TTC549 (cell line): Measurements from ENCODE around the gene MMAB.

Source experiments
- FAIRE-seq: peaks from 2 replicates; lab custom pipeline; 2012; peaks lifted over from hg19 to GRCh38; lab: Jason Lieb, UNC

Gene MMAB

DNA sequence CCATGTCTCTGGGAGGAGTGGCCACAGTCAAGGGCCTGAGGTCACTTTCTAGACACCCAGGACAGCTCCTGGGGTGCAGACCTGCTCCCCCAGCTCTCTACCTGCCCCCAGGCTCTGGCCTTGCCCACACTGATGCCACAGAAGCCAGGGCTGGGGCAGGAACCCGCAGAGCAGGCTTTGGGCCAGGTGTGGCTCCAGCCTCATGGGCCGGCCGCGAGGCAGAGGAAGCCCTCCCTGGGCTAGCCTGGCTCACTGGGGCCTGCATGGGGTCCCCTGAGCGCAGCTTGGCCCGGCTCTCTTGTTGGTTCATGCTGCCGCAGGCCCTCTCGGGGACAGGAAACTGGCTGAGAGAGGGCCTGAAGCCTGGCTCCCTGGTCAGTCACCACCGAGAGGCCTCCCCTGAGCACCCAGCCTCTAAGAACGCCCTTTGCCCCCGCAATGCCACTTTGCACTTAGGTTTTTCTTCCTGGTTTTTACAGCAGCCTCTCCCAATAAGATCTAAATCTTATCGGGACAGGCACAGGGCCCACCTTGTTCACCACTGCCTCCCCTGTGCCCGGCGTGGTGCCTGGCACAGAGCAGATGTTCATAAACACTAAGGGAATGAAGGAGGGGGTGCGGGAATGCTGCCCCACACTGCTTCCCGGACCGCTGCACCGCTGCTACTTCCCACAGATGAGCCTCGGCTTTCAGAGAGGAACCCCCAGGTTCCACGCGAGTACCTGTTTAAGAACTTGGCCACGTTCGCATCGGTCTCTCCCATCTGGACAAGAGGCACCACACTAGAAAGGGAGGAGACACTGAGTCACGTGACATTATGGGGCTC is 14.7 kb downstream of the MMAB start:
- no peak for FAIRE-seq

- FAIRE-seq = no peak
Measured at GRCh38 chr12:109557805-109558204, 15.5 kb downstream of the MMAB start.

GRCh38 chr12:109557200-109557599 is 16.1 kb downstream of the MMAB start:
- no peak for FAIRE-seq

GRCh38 chr12:109555431-109556315 is 17.6 kb downstream of the MMAB start:
- no peak for FAIRE-seq

GRCh38 chr12:109554761-109555160 is 18.5 kb downstream of the MMAB start:
- no peak for FAIRE-seq

- FAIRE-seq = no peak
Measured at GRCh38 chr12:109553906-109554500, 19.3 kb downstream of the MMAB start.

DNA sequence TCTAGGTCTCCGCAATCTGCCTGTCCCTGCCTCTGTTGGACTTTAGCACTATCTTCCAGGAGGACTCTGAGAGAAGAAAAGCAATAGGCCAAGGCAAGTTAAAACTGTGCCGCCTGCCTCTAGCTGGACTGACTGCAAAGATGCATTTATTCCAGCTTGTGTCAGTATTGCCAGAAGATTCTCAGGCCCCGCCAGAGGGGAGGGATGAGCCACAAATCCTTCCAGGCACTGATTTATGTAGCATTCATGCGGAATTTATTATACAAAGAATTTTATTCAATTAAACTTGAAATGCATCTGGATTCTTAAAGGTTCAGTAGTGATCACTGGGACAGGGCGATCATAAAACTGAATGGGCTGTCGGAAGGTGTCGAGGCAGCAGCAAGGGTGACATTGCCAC is 19.8 kb downstream of the MMAB start:
- no peak for FAIRE-seq

DNA sequence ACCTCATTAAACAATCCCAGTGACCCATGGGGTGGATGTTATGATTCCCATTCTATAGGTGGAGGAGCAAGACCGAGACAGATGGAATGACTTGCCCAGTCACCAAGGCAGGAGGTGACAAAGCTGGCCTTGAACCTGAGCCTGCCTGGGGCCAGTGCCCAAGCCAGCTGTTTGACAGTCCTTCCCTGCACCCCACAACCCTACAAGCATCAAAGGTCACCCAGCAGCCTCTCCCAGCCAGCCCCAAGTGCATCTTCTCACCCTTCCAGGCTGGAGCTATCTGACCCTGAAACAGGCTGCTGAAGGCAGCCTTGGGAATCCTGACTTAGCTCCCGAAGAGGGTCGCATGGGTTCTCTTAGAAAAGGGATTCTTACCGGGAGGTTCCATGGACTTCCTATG is 20.3 kb downstream of the MMAB start:
- no peak for FAIRE-seq

DNA sequence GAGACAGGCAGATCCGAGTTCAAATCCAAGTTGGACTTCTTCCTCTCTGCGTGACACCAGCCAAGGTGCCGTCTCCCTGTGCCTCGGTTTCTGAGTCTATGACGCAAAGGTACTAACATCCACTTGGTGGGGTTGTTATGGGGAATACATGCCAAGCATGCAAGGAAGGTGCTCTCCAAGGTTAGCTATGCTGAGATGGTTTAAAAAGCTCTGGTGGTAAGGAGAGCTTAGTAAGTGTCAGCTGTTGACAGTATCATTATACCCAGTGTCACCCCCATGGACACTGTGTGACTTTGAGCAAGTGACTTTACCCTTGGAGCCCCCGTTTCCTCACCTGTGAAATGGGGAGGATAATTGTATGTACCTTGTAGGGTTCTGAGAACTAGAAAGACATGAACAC is 22.2 kb downstream of the MMAB start:
- no peak for FAIRE-seq

- FAIRE-seq = no peak
Measured at GRCh38 chr12:109550281-109550680, 23.0 kb downstream of the MMAB start.

DNA sequence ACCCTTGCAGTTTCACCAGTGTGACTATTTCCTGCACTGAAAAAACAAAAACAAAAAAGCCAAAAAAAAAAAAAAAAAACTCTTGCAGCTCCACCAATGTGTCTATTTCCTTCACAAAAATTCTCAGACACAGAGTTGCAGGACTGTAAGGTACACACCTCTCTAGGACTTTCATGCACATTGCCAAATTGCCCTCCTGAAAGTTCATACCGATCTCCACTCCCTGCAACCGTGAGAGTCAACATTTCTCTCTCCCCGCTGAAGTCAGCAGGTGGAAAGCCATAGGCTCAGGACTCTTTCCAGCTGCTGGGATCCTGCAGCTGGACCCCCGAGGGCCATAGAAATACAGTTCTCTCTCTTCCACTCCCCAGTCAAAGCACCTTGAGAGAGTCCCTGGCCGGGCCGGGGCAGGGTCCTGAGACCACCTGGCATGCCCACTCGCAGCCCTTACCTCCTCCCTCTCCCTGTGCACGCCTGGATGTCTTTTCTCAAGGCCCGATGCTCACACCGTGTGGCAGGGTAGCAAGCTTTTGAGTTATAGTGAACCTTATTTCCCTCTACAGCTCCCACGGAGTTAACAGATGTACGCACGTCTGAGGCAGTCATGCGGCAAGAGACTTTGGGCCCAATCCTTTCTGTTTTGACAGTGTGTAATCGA is 23.6 kb downstream of the MMAB start:
- no peak for FAIRE-seq

- no peak for FAIRE-seq
Measured at GRCh38 chr12:109548258-109548657, 25.0 kb downstream of the MMAB start.

DNA sequence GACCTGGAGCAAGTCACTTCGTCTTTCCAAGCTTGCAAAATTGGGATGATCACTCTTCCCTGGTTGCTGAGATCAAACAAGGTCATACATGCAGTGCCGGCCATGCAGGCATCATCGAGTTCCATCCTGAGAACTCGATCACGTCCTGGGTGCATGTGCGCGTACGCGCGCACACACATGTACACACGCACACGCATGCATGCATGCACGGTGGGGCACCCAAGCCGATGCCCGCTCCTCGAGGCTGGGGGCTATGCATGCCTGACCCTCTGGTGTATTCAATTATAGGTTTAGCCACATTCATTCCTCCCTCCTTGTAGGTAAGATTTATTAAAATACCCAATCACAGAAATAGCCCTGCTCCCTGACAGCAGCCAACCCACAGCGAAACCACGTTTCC is 26.0 kb downstream of the MMAB start:
- FAIRE-seq = no peak

GRCh38 chr12:109545826-109546225 is 27.5 kb downstream of the MMAB start:
- no peak for FAIRE-seq

DNA sequence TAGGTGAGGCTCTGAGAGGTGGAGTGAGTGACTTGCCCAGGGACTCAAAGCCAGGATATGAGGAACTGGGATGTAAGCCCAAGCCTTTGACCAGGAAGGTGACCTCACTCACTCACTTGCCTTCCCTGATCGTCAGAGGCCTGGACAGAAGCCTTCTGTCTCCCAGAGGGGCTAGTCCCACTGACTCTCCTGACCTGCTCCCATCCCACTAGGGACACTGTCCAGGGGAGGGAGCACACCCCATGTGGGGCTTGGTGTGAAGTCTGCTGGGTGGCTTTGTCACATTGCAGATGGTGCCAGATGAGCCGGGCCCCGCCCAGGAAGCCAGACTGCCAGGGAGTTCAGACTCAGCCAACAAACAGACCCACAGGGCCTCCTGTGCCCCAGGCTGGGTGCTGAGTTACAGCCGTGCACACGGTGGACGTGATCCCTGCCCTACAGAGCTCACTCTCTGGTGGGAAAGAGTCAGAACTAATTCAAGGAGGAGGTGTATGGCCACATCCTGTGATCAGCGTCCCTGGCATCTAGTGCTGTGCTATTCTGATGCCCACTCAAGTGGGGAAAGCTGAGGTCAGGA is 28.3 kb downstream of the MMAB start:
- FAIRE-seq = no peak

DNA sequence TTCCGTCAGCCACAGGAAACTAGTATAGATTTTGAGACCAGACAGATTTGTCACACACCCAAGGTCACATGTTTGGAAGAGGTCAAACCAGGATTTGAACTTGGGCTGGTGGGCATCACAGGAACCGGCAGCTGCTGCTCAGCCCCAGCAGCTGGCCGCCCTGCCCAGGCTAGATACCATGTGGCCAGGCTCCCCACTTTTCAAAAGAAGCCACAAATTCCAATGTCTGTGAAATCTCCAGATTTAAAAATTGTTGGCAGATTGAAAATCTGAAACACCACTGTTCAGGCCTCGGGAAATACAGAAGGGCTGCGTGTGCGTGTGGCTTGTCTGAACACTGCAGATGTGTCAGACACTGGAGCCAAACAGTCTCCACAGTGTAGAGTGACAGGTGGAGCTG is 30.4 kb downstream of the MMAB start:
- FAIRE-seq = no peak

DNA sequence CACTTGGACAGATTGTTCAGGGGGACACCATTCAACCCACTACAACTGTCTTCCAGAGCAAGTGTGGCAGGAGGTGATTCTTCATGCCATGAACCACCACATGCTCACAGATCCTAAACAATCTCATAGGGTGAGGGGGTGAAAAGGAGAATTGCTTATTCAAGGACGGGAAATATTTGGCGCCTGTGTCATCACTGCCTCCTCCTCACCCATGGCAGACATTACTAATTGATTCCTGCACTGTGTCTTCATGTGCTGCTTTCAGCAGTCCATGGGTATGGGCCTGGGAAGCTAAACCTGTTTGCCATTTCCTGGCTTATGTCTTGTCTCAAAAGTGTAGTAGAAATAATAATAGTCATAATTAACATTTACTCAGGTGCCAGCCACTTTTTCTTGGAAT is 31.3 kb downstream of the MMAB start:
- no peak for FAIRE-seq

DNA sequence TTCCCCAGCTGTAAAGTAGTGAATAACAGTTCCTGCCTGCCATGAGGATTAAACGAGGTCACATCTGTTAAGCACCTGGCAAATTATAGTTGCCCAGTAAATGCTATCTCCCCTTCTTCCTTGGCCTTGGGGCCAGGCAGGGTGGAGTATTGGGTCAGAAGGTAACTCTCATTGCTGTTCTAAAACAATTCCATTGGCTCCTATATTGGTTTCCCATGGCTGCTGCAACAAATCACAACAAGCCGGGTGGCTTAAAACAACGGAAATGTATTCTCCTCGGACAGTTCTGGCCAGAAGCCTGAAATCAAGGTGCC is 31.9 kb downstream of the MMAB start:
- FAIRE-seq = no peak

DNA sequence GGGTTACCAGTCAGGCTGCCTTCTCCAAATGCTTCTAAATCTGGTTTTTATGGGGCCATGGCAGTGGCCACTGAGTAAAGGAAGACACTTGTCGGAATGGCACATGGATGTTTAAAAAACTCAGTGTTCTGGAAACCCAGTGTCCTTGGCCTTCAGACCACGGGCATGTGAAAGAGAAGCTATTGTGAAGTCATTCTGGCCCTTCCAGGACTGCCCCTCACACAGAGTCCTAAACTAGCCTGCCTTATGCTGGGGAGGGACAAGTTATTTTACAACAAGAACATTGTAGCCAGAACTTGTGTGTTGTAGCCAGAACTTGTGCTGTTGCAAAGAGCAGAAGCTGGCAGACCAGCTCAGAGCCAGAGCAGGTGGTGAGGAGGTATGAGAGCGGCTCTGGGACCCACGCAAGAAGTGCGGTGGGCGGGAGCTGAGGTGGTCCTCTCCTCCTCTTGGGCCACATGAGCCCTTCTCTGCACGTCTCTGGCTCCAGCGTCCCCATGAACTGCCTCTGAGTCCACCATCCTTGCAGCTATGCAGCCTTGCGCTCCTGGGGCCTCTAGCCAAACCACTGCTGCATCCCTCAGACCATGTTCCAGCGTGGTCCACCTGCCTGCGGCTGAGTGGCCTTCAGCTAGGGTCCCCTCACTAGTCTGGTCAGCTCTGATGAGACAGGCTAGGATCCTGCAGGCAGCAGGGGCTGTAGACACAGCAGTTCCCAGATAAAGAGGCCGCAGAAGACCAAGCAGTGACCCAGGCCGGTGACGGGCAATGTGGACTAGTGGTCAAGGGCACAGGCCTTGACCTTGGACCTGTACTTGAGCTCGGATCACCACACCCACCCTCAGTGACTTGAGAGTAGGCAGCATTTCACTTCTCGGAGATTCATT is 32.5 kb downstream of the MMAB start:
- no peak for FAIRE-seq

- no peak for FAIRE-seq
Measured at GRCh38 chr12:109539508-109539907, 33.8 kb downstream of the MMAB start.

GRCh38 chr12:109538191-109538863 is 35.0 kb downstream of the MMAB start:
- no peak for FAIRE-seq
